SK-N-MC (cell line): ENCODE results near the gene TEX28.
"Not testable (repeated sequence)": the region's sequence is repeated elsewhere in the genome, so short reads cannot be mapped to it uniquely, and the experiment has no call there.

ENCODE experiments used
- DNase-seq: peaks from one replicate; pipeline ENCODE4 v3.0.0-alpha.2; 2011; ENCODE audit warnings: low read depth, low spot score
- H3K27ac ChIP-seq: fragments of 200-600 bp; sonication (generic); 2 replicates; pipeline ENCODE4 v1.5.1; 2016; ENCODE audit warnings: mixed run types
- H3K36me3 ChIP-seq: fragments of 200-600 bp; sonication (generic); 2 replicates; pipeline ENCODE4 v1.6.1; 2017; ENCODE audit warnings: antibody characterized with exemption, low read length, mixed read lengths; ENCODE audit not compliant: insufficient read depth
- H3K4me3 ChIP-seq: fragments of 200-600 bp; sonication (generic); 2 replicates; pipeline ENCODE4 v1.5.1; 2016
- H3K9ac ChIP-seq: fragments of 200-600 bp; sonication (generic); 2 replicates; pipeline ENCODE4 v1.8.0; 2017; ENCODE audit warnings: mixed run types, mixed read lengths; ENCODE audit not compliant: insufficient read length
- H3K9me3 ChIP-seq: fragments of 200-600 bp; sonication (generic); 2 replicates; pipeline ENCODE4 v1.6.1; 2017; ENCODE audit warnings: low read depth, mild to moderate bottlenecking, antibody characterized with exemption, low read length, moderate library complexity, mixed read lengths
- EZH2 ChIP-seq: fragments of 200-600 bp; sonication (generic); IDR thresholded peaks from one replicate; pipeline ENCODE4 v1.6.1; 2017; ENCODE audit warnings: antibody characterized with exemption
- FOXP2 ChIP-seq: optimal IDR thresholded peaks from 2 replicates; pipeline ENCODE3; 2011; ENCODE audit warnings: mild to moderate bottlenecking, moderate library complexity; ENCODE audit not compliant: insufficient read depth; ENCODE audit errors: extremely low read length, control extremely low read depth
- POLR2AphosphoS5 ChIP-seq: IDR thresholded peaks from 2 replicates; pipeline ENCODE4 v1.6.1; 2012; ENCODE audit warnings: mild to moderate bottlenecking, low read depth, low read length, borderline replicate concordance

TEX28 gene, protein sequence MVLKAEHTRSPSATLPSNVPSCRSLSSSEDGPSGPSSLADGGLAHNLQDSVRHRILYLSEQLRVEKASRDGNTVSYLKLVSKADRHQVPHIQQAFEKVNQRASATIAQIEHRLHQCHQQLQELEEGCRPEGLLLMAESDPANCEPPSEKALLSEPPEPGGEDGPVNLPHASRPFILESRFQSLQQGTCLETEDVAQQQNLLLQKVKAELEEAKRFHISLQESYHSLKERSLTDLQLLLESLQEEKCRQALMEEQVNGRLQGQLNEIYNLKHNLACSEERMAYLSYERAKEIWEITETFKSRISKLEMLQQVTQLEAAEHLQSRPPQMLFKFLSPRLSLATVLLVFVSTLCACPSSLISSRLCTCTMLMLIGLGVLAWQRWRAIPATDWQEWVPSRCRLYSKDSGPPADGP

DNA sequence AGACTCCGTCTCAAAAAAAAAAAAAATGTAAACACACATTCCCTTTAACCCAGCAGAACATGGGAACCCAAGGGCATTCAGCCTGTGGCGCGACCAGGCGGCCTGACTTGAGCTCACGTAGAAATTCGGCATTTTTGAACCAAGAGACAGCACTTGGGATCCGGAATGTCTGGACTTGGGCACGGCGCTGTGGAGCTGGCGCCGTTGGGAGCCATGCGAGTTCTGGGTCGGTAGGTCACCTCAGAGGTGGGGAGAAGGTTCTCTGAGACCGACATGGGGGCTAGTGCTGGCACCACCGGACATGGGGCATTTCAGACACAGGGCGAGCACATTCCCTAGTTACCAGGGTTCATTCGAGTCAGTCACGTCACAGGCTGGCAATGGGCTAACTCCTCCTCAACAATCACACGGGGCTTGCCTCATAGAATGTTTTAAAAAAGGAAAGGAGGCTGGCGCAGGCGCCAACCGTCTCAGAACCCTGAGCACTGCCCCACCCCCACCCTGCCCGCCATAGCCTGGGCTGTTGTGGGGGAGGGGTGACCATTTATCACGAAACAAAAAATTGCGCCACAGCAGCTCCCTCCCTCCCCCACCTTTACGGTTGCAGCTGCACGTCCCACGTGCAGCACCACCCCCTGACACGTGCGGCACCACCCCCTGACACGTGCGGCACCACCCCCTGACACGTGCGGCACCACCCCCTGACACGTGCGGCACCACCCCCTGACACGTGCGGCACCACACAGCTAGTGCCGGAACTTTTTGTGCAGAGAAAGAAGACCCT, at the start of gene TEX28:
TSS of gene TEX28 (minus strand) at position 334 of the 784 bp plus-strand sequence. CDS start 3,007 bp downstream, outside the sequence.
- TF ChIP-seq EZH2 = no peak
- TF ChIP-seq POLR2AphosphoS5 = no peak
- no peak for TF ChIP-seq FOXP2
- DNase-seq = no peak
- H3K27ac ChIP-seq = no peak within 1 kb of the TSS
- no peak within 1 kb of the TSS for H3K9ac ChIP-seq
- H3K4me3 ChIP-seq = no peak within 1 kb of the TSS
- H3K36me3 ChIP-seq = no peaks in the 10 kb centered on the region
- H3K9me3 ChIP-seq = no peaks in the 10 kb centered on the region

- not testable (repeated sequence) for H3K36me3 ChIP-seq, H3K4me3 ChIP-seq, DNase-seq, H3K9me3 ChIP-seq, H3K9ac ChIP-seq, H3K27ac ChIP-seq
These were observed 48.7 kb upstream of the TEX28 start for GRCh38 chrX:154343620-154344019.

DNA sequence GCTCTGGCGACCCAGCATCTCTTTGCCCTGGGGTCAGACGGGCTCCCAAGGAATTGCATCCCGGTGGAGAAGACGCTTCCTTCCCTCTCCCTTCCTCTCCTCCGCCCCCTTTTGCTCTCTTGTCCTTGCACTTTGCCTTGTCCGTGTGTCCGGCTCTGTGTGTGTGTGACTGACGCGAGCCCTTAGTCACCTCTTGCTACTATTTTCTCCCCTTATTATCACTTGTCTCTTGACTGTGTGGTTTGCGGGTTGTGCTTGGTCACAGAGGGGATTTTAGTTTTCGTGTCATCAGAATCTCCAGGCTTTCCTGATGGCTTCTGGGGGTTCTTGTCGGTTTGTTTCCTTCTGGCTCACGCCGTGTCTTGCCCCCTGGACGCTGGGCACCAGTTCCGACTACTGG, 48.1 kb upstream of the TEX28 start:
- not testable (repeated sequence) for H3K4me3 ChIP-seq, DNase-seq

DNA sequence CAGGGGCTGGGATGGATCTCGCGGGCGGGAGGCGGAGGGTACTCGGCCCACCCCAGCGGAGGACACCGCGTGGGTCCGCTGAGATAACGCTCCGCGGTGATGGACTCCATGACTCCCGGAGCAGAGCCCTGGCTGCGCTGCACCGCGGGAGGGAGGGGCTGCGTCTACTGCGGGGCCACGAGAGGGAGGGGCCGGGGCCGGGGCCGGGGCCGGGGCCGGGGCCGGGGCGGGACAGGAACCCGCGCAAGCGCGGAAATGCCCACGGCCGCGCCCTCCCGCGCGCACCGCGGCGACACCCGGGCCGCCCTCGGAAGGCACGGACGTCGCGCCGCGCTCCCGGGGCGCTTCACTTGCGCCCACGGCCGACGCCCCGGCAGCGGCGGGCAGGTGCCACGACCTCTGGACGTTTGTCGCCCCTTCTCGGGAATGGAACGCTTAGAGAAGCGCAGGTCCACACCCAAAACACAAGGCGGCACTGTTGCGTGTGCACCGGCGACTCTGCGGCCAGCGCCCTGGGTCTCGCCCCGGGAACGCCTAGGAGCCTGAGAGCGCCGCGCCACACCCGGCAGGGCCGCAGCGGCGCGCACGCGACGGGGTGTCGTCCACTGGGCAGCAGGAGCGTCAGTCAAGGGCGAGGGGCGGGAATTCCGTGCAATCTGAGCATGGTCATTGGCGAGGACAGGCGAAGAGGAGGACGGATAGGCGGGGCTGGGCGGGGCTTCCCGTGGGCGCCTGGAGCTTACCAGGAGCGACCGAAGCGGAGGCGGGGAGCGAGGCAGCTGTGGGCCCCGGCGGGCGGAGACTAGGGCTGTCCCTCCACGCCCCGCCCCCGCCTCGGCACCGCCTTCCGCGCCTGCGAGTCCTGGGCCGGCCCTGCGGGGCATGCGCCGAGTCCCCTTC, 46.7 kb upstream of the TEX28 start:
- H3K27ac ChIP-seq, H3K9me3 ChIP-seq, H3K36me3 ChIP-seq, H3K4me3 ChIP-seq, DNase-seq, H3K9ac ChIP-seq: not testable (repeated sequence)

More for the DNA sequence above, 48.1 kb upstream of the TEX28 start:
- not testable (repeated sequence) for H3K36me3 ChIP-seq, H3K27ac ChIP-seq, H3K9ac ChIP-seq, H3K9me3 ChIP-seq

DNA sequence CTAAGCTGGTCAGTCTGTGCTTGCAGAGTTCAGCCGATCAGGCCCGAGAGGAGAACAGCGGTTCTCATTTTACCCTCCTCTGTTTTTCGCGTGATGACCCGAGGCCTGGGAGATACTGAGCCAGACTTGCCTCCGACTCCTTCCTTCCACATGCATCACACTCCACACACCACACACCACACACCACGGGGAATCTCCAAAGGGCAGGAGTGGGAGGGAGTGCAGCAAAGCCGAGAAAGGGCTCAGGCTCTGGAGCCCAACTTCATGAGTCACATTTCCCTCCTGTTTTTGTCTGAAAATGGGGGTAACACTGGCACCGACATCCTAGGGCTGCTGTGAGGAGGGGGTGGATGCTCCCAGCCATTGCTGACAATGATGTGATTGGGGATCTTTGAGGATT, 39.6 kb upstream of the TEX28 start:
- DNase-seq = no peak
- Histone ChIP-seq H3K9me3 (no peaks in the 10 kb centered on the region), H3K36me3 (no peaks in the 10 kb centered on the region), H3K9ac (no peak overlapping the region), H3K4me3 (no peak overlapping the region), H3K27ac (no peak overlapping the region)
- TF ChIP-seq POLR2AphosphoS5 (no peak), FOXP2 (no peak), EZH2 (no peak)

GRCh38 chrX:154333837-154334271, 38.9 kb upstream of the TEX28 start:
- Histone ChIP-seq H3K4me3 (no peak overlapping the region), H3K27ac (no peak overlapping the region), H3K36me3 (no peaks in the 10 kb centered on the region), H3K9me3 (no peaks in the 10 kb centered on the region), H3K9ac (no peak overlapping the region)
- DNase-seq = no peak
- TF ChIP-seq EZH2 (no peak), FOXP2 (no peak), POLR2AphosphoS5 (no peak)

DNA sequence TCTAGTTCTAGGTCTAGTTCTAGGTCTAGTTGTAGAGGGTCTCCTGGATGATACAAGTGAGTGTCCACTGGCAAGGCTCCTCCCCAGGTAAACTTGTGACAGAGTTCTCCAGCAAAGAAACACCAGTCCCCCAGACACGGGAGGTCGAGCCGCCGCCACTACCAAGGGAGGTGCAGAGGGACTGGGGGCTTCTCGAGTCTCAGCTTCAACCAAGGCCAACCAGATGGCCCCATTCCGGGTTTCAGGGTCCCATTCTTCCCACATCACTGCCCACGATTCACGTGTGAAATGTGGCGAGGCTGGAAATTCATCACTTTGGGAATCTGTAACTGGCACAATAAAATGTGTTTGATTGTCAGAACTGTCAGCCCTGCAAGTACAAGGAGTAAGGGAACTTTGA, 38.2 kb upstream of the TEX28 start:
- Histone ChIP-seq H3K9ac (no peak overlapping the region), H3K27ac (no peak overlapping the region), H3K4me3 (no peak overlapping the region), H3K36me3 (no peaks in the 10 kb centered on the region), H3K9me3 (no peaks in the 10 kb centered on the region)
- DNase-seq = no peak
- no peak for TF ChIP-seq POLR2AphosphoS5
- TF ChIP-seq FOXP2 = no peak
- TF ChIP-seq EZH2 = no peak

DNA sequence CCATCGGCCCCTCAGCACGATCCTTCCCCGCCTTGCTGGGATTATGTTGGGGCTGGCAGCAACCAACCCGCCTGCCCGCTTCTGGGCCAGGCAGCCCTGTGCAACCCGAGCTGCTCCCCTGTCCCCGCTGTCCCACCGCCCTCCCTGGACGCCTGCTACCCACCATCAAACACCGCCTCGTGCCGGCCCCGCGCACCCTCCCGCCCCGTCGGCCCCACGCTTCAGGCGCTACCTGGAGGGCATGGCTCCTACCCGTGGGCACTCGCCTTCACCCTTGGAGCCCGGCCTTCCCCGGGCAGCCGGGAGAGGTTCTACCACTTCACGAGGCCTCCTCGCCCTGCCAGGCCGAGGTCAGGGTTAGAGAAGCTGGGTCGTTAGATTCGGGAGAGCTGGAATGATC, 37.6 kb upstream of the TEX28 start:
- no peaks in the 10 kb centered on the region for H3K36me3 ChIP-seq
- no peak overlapping the region for H3K9ac ChIP-seq
- no peak overlapping the region for H3K4me3 ChIP-seq
- TF ChIP-seq EZH2 = no peak
- TF ChIP-seq POLR2AphosphoS5 = no peak
- no peak for TF ChIP-seq FOXP2
- no peaks in the 10 kb centered on the region for H3K9me3 ChIP-seq
- no peak for DNase-seq
- H3K27ac ChIP-seq = no peak overlapping the region
